IMR-90 (cell line): ENCODE data around the gene WDR6. TPM values are rescaled to one million over a fixed set of nuclear protein-coding genes. Genes with fewer than 3 reads are reported as not detected.

Experiments
- ATAC-seq: fragments of 200-7000 bp; cut with Tn5 transposase; 2 replicates; pipeline ENCODE4 v1.9.1; 2020; ENCODE audit warnings: low read depth, mild to moderate bottlenecking, moderate library complexity
- Bru-seq: library from RNA; stranded (reverse); fragments of 400-500 nt; gene quantifications from one replicate; lab custom pipeline; 2021; lab: Mats Ljungman, UMichigan
- BruChase-seq, 2 experiments: library from RNA; stranded (reverse); fragments of 400-500 nt; gene quantifications; one replicate each; lab custom pipeline; 2021; lab: Mats Ljungman, UMichigan
- BruUV-seq: library from RNA; stranded (reverse); fragments of 400-500 nt; replicated peaks from 2 replicates; lab custom pipeline; 2021; lab: Mats Ljungman, UMichigan
- CTCF ChIA-PET: fragments of 300-600 bp; formaldehyde crosslinking; extraction: SDS; loops from one replicate; lab custom pipeline; 2021; ENCODE audit warnings: antibody characterized with exemption; lab: Yijun Ruan, JAX
- POLR2A ChIA-PET: fragments of 300-600 bp; sonication (Branson Sonifier 250); formaldehyde crosslinking; loops from one replicate; lab custom pipeline; 2022; ENCODE audit warnings: antibody characterized with exemption; ENCODE audit not compliant: unreplicated experiment; lab: Charles Lee
- DNase-seq: peaks from one replicate; pipeline ENCODE4 v3.0.0; 2013
- H2AFZ ChIP-seq: replicated peaks from 2 replicates; pipeline ENCODE3; 2013; ENCODE audit warnings: low read length, mild to moderate bottlenecking; ENCODE audit not compliant: poor library complexity
- H2AK5ac ChIP-seq: 2 replicates; pipeline ENCODE4 v1.6.1; 2013; ENCODE audit warnings: low read depth, low read length, inconsistent platforms
- H2AK9ac ChIP-seq: replicated peaks from 2 replicates; pipeline ENCODE3; 2013; ENCODE audit warnings: mild to moderate bottlenecking, low read depth, low read length, moderate library complexity; ENCODE audit not compliant: poor library complexity
- H2BK120ac ChIP-seq: 2 replicates; pipeline ENCODE4 v1.6.1; 2013; ENCODE audit warnings: low read depth, low read length, inconsistent platforms
- H2BK15ac ChIP-seq: 3 replicates; pipeline ENCODE4 v1.6.1; 2013; ENCODE audit warnings: low read depth, low read length, inconsistent platforms
- H2BK20ac ChIP-seq: 2 replicates; pipeline ENCODE4 v1.6.1; 2013; ENCODE audit warnings: low read depth, mild to moderate bottlenecking, inconsistent platforms, low read length, moderate library complexity
- H2BK5ac ChIP-seq: 2 replicates; pipeline ENCODE4 v1.6.1; 2013; ENCODE audit warnings: mild to moderate bottlenecking, low read depth, low read length, inconsistent platforms; ENCODE audit not compliant: poor library complexity, severe bottlenecking
- H3K14ac ChIP-seq: replicated peaks from 2 replicates; pipeline ENCODE4 v1.6.1; 2013; ENCODE audit warnings: low read depth, low read length, inconsistent platforms
- H3K18ac ChIP-seq: 2 replicates; pipeline ENCODE4 v1.6.1; 2013; ENCODE audit warnings: low read depth, low read length, control low read depth
- H3K23ac ChIP-seq: 2 replicates; pipeline ENCODE4 v1.6.1; 2013; ENCODE audit warnings: low read depth, low read length, inconsistent platforms
- H3K27ac ChIP-seq: 2 replicates; pipeline ENCODE4 v1.5.1; 2013; ENCODE audit warnings: mild to moderate bottlenecking, control low read depth, low read length; ENCODE audit not compliant: insufficient read depth
- H3K27me3 ChIP-seq: 2 replicates; pipeline ENCODE4 v1.6.1; 2013; ENCODE audit warnings: low read length; ENCODE audit not compliant: control insufficient read depth, insufficient read depth
- H3K36me3 ChIP-seq: 2 replicates; pipeline ENCODE4 v1.6.1; 2013; ENCODE audit warnings: low read length, mixed read lengths; ENCODE audit not compliant: control insufficient read depth, insufficient read depth
- H3K4ac ChIP-seq: 2 replicates; pipeline ENCODE4 v1.6.1; 2013; ENCODE audit warnings: low read depth, low read length, inconsistent platforms
- H3K4me1 ChIP-seq: 2 replicates; pipeline ENCODE4 v1.6.1; 2013; ENCODE audit warnings: low read length, mixed read lengths; ENCODE audit not compliant: control insufficient read depth, insufficient read depth
- H3K4me2 ChIP-seq: 2 replicates; pipeline ENCODE4 v1.6.1; 2013; ENCODE audit warnings: low read depth, mild to moderate bottlenecking, control low read depth, low read length, moderate library complexity
- H3K4me3 ChIP-seq: 2 replicates; pipeline ENCODE4 v1.5.1; 2013; ENCODE audit warnings: low read depth, mild to moderate bottlenecking, control low read depth, low read length, moderate library complexity; ENCODE audit not compliant: insufficient read depth
- H3K56ac ChIP-seq: 2 replicates; pipeline ENCODE4 v1.6.1; 2013; ENCODE audit warnings: low read length, inconsistent platforms; ENCODE audit not compliant: insufficient read depth; ENCODE audit errors: extremely low read depth
- H3K79me1 ChIP-seq, 2 experiments: 2 replicates each; pipeline ENCODE4 v1.6.1; 2013; ENCODE audit warnings: low read length in 2 of 2, inconsistent platforms in 1 of 2, low read depth in 1 of 2
- H3K9ac ChIP-seq: 2 replicates; pipeline ENCODE4 v1.6.1; 2013; ENCODE audit warnings: low read depth, low read length, control low read depth
- H3K9me1 ChIP-seq: 2 replicates; pipeline ENCODE4 v1.6.1; 2013; ENCODE audit warnings: low read length, inconsistent platforms; ENCODE audit not compliant: insufficient read depth
- H3K9me3 ChIP-seq: 2 replicates; pipeline ENCODE4 v1.6.1; 2013; ENCODE audit warnings: low read length; ENCODE audit not compliant: control insufficient read depth, insufficient read depth
- H4K20me1 ChIP-seq: 2 replicates; pipeline ENCODE4 v1.6.1; 2013; ENCODE audit warnings: low read length, inconsistent platforms; ENCODE audit not compliant: insufficient read depth
- H4K5ac ChIP-seq: 2 replicates; pipeline ENCODE4 v1.6.1; 2013; ENCODE audit warnings: mild to moderate bottlenecking, low read depth, low read length, control low read depth
- H4K8ac ChIP-seq, 2 experiments: 2 replicates each; pipeline ENCODE4 v1.6.1; 2013; ENCODE audit warnings: low read depth in 2 of 2, low read length in 2 of 2, control low read depth in 1 of 2, inconsistent platforms in 1 of 2
- H4K91ac ChIP-seq: 2 replicates; pipeline ENCODE4 v1.6.1; 2013; ENCODE audit warnings: low read depth, low read length, inconsistent platforms; ENCODE audit not compliant: insufficient read depth
- BHLHE40 ChIP-seq: fragments of 150-350 bp; IDR thresholded peaks from 2 replicates; pipeline ENCODE4 v1.6.1; 2016; ENCODE audit warnings: mild to moderate bottlenecking, low read depth, low read length
- CEBPB ChIP-seq: IDR thresholded peaks from 2 replicates; pipeline ENCODE4 v1.6.1; 2012; ENCODE audit warnings: low read depth, low read length, improper control_type of control experiment
- CHD1 ChIP-seq: IDR thresholded peaks from 2 replicates; pipeline ENCODE4 v1.6.1; 2012; ENCODE audit warnings: low read depth, low read length, improper control_type of control experiment
- ELK1 ChIP-seq: fragments of 150-350 bp; IDR thresholded peaks from 2 replicates; pipeline ENCODE4 v1.6.1; 2016; ENCODE audit warnings: low read depth, mild to moderate bottlenecking, low read length, moderate library complexity, borderline replicate concordance
- FOS ChIP-seq: fragments of 150-350 bp; IDR thresholded peaks from 2 replicates; pipeline ENCODE4 v1.6.1; 2016; ENCODE audit warnings: low read depth, low read length
- MAFK ChIP-seq: IDR thresholded peaks from 2 replicates; pipeline ENCODE4 v1.6.1; 2012; ENCODE audit warnings: low read depth, low read length, improper control_type of control experiment
- MAZ ChIP-seq: IDR thresholded peaks from 2 replicates; pipeline ENCODE4 v1.6.1; 2012; ENCODE audit warnings: low read depth, mild to moderate bottlenecking, low read length, improper control_type of control experiment, moderate library complexity, borderline replicate concordance
- MXI1 ChIP-seq: IDR thresholded peaks from 2 replicates; pipeline ENCODE4 v1.6.1; 2012; ENCODE audit warnings: low read depth, mild to moderate bottlenecking, low read length, moderate library complexity, borderline replicate concordance
- NFE2L2 ChIP-seq: fragments of 150-350 bp; IDR thresholded peaks from 2 replicates; pipeline ENCODE4 v1.6.1; 2016; ENCODE audit warnings: low read depth, mild to moderate bottlenecking, low read length
- POLR2A ChIP-seq: IDR thresholded peaks from 2 replicates; pipeline ENCODE4 v1.6.1; 2012; ENCODE audit warnings: mild to moderate bottlenecking, low read depth, low read length
- RAD21 ChIP-seq: IDR thresholded peaks from 2 replicates; pipeline ENCODE4 v1.6.1; 2012; ENCODE audit warnings: low read length, improper control_type of control experiment
- RCOR1 ChIP-seq: IDR thresholded peaks from 2 replicates; pipeline ENCODE4 v1.6.1; 2012; ENCODE audit warnings: mild to moderate bottlenecking, low read length, improper control_type of control experiment; ENCODE audit not compliant: insufficient replicate concordance
- RFX5 ChIP-seq: IDR thresholded peaks from 2 replicates; pipeline ENCODE4 v1.8.0; 2012; ENCODE audit warnings: low read depth, mild to moderate bottlenecking, low read length, moderate library complexity
- SMC3 ChIP-seq: fragments of 150-350 bp; IDR thresholded peaks from 2 replicates; pipeline ENCODE4 v1.6.1; 2016; ENCODE audit warnings: low read depth, mild to moderate bottlenecking, antibody characterized with exemption, low read length, moderate library complexity
- WGBS, 2 experiments: methylation state at CpG; one replicate each; pipeline versions ENCODE4 v1.1.5 to v1.1.7; 2013; ENCODE audit warnings: missing lambda C conversion rate in 2 of 2; ENCODE audit not compliant: insufficient read length in 1 of 2; ENCODE audit errors: extremely low coverage in 2 of 2; 5-methylcytosine and 5-hydroxymethylcytosine counted together
- dilution Hi-C: fragments of 300-500 bp; cut with HindIII; formaldehyde crosslinking; loops from one replicate; pipeline ENCODE4 v1.14.3; 2018; ENCODE audit warnings: low sequenced_read_pairs; ENCODE audit not compliant: unreplicated experiment
- in situ Hi-C: fragments of 300-500 bp; cut with MboI; formaldehyde crosslinking; loops from 3 replicates; pipeline ENCODE4 v1.14.3; 2019; ENCODE audit warnings: low sequenced_read_pairs, inconsistent platforms, mixed read lengths
- intact Hi-C: fragments of 100-400 bp; cut with micrococcal nuclease; formaldehyde crosslinking; loops from 2 replicates; pipeline ENCODE4 v1.10.0; 2022
- long read RNA-seq: library from polyadenylated mRNA; unstranded; transcript quantifications from one replicate; pipeline ENCODE4 v2.0.0, GENCODE V29; 2021; ENCODE audit not compliant: unreplicated experiment
- polyA plus RNA-seq, 3 experiments: library from polyadenylated mRNA; depleted of rRNA; stranded (reverse); fragments of >200 nt; gene quantifications; 2 replicates each; pipeline ENCODE4 v1.2.3, GENCODE V29; 2012; ENCODE audit warnings: low replicate concordance in 1 of 3
- total RNA-seq: library from RNA; depleted of rRNA; stranded (reverse); fragments of >200 nt; gene quantifications from 2 replicates; pipeline ENCODE4 v1.2.3, GENCODE V29; 2012; rRNA removed

The WDR6 gene
- 55.8 and 60.9 TPM in 2 replicates for total RNA-seq
- polyA plus RNA-seq (2012; rRNA removed): 160 and 172 TPM in 2 replicates
- polyA plus RNA-seq (2012; cell fraction: cytosol; rRNA removed): 97.3 and 121 TPM in 2 replicates
- 1,034 and 1,622 TPM in 2 replicates for polyA plus RNA-seq (2012; cell fraction: nucleus; rRNA removed; ENCODE audit: low replicate concordance)
- Bru-seq, nascent RNA: percentile 90 among the genes with signal in this experiment
- BruChase-seq, experiment 1, labeled RNA remaining after a 6-hour chase: percentile 98 among the genes with signal in this experiment
- percentile 98 among the genes with signal in this experiment for BruChase-seq, experiment 2, labeled RNA remaining after a 2-hour chase
- long read RNA-seq, full-length matches to known transcripts: 73 of 154 reads
- long read RNA-seq, partial matches to known transcripts: 70 of 154 reads
- long read RNA-seq, other reads (novel, unspliced or antisense): 11 of 154 reads

- BruUV-seq: no TSS peak
- Histone ChIP-seq H3K9me1 (peaks cover 26% of the 10 kb centered on the region), H3K36me3 (peaks cover 11% of the 10 kb centered on the region), H2AFZ (peak within 1 kb of the TSS; percentile 95), H4K5ac (peak within 1 kb of the TSS; percentile 97), H4K8ac (peak within 1 kb of the TSS; percentile 98), H2AK5ac (peak within 1 kb of the TSS; percentile 98), H3K4me3 (peak within 1 kb of the TSS; percentile 87), H4K91ac (peak within 1 kb of the TSS; percentile 99), H3K9ac (peak within 1 kb of the TSS; percentile 99), H2BK5ac (peak within 1 kb of the TSS; percentile 95), H3K79me1 (peaks cover 0 to 50% of the 10 kb centered on the region in 2 experiments; a peak in 2 of 4 replicates), H3K4me2 (peak within 1 kb of the TSS; percentile 92), H4K20me1 (peaks cover 29% of the 10 kb centered on the region), H3K18ac (peak within 1 kb of the TSS; percentile 94), H2BK20ac (no peak within 1 kb of the TSS), H3K4me1 (peaks cover 11% of the 10 kb centered on the region), H3K23ac (peak within 1 kb of the TSS; percentile 91), H3K14ac (peak within 1 kb of the TSS; percentile 99), H2BK120ac (peak within 1 kb of the TSS; percentile 69), H2BK15ac (no peak within 1 kb of the TSS; the same call in 1 of the 3 replicates), H3K4ac (peak within 1 kb of the TSS; percentile 99), H3K9me3 (no peaks in the 10 kb centered on the region), H3K56ac (peak within 1 kb of the TSS; percentile 93), H2AK9ac (peak within 1 kb of the TSS; percentile 99), H3K27me3 (no peaks in the 10 kb centered on the region), H3K27ac (peak within 1 kb of the TSS; percentile 99)
- dilution Hi-C loops: no loop called here
- 0% methylated on average over 30 of the region's 65 CpGs; no CpG with 5 or more reads in 1 of the 2 experiments for WGBS, 2 experiments
- ATAC-seq (peak; percentile 87), DNase-seq (peak; percentile 97)
- POLR2A ChIA-PET: interaction anchor here (0.5 to 2.5 kb wide), 7 partner anchors 9 to 114 kb away, joined by 3 to 13 read pairs (median 7); partner anchors contain the start of genes DALRD3, P4HTM and USP19
- intact Hi-C loops: loop anchor here (2.0 kb wide), 1 partner anchor 18 kb away; no protein-coding TSS in a partner anchor
- in situ Hi-C loops: no loop called here
- CTCF ChIA-PET: interaction anchor here (0.6 to 1.5 kb wide), 6 partner anchors 11 to 87 kb away, joined by 3 to 10 read pairs (median 4); partner anchors contain the start of genes NDUFAF3 and QRICH1
- TF ChIP-seq RCOR1 (no peak), MAZ (peak; percentile 76; the same call in 1 of the 2 replicates), RAD21 (peak; percentile 4; the same call in 1 of the 2 replicates), NFE2L2 (no peak), MAFK (no peak), BHLHE40 (peak; percentile 97), RFX5 (no peak), SMC3 (no peak), ELK1 (no peak), FOS (0 out of 2 replicates have a peak, but pooled peaks have one; percentile 17), POLR2A (peak; percentile 90), MXI1 (no peak; the same call in 1 of the 2 replicates), CHD1 (peak; percentile 82; the same call in 1 of the 2 replicates), CEBPB (no peak; the same call in 1 of the 2 replicates)
Measured at GRCh38 chr3:49007068-49007770, at the start of gene WDR6. WDR6 (plus strand) TSS chr3:49007391; CDS start chr3:49007432, 41 bp downstream.
